HL-60/S4 (cell line): ENCODE measurements around the gene ABCB7.
"Not testable (repeated sequence)": the region's sequence is repeated elsewhere in the genome, so short reads cannot be mapped to it uniquely, and the experiment has no call there.

Source experiments
- in situ Hi-C: fragments of 300-500 bp; cut with MboI; formaldehyde crosslinking; loops from 2 replicates; pipeline ENCODE4 v1.14.3; 2022; ENCODE audit warnings: low sequenced_read_pairs

Gene ABCB7

GRCh38 chrX:75155827-75156525 is at the start of gene ABCB7:
TSS of gene ABCB7 (minus strand) at chrX:75156283. CDS start at chrX:75156272, 11 bp downstream.
- in situ Hi-C loops, result no loop called here

GRCh38 chrX:75188415-75189206 is 32.5 kb upstream of the ABCB7 start:
- in situ Hi-C loops, result not testable (repeated sequence)

- in situ Hi-C loops, result no loop called here
Observed at GRCh38 chrX:75181721-75182120, 25.6 kb upstream of the ABCB7 start.

- in situ Hi-C loops, result not testable (repeated sequence)
Observed at GRCh38 chrX:75179536-75180293, 23.6 kb upstream of the ABCB7 start.

GRCh38 chrX:75172257-75172890 is 16.3 kb upstream of the ABCB7 start:
- in situ Hi-C loops, result not testable (repeated sequence)

- in situ Hi-C loops, result no loop called here
Observed at GRCh38 chrX:75158054-75158453, 2.0 kb upstream of the ABCB7 start.

DNA sequence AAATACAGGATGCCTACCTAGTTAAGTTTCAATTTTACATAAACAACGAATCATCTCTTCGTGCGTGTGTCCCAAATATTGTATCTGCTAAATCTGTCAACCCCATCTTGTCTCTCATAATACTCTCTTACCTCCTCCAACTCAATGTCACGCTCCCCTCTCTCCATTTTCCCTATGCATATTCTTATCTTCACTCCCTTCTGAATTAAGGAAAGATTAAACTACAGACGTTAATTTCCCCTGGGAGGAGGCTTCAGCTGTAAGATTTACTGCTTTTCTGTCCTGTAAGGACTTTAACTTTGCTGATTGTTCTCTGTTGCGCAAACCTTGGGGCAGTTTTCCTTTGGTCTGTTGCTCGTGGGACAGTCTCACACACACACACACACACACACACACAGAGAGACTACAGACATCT is 455 bp upstream of the ABCB7 start:
- in situ Hi-C loops, result no loop called here

GRCh38 chrX:75155447-75155826 is 646 bp downstream of the ABCB7 start:
- in situ Hi-C loops, result no loop called here

- in situ Hi-C loops, result no loop called here
Observed at GRCh38 chrX:75154871-75155270, 1.2 kb downstream of the ABCB7 start.

GRCh38 chrX:75151827-75152592 is 4.1 kb downstream of the ABCB7 start:
- in situ Hi-C loops, result no loop called here

DNA sequence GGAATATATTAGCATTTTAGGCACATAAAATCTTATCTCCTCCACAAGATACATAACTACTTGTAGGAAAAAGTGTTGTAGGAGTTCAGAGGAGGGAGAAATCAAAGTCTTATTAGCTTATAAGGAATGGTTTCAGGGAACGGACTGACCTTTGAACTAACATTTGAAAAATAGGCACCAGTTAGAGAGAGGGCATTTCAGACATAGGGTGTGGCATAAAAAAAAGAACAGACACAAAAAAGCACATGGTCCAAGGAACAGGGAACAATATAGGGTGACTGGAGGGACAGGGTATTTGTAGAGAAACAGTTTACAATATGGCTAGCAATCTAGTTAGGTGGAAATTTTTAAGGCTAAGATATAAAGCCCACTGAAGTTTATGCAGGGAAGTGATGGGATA is 6.4 kb downstream of the ABCB7 start:
- in situ Hi-C loops, result no loop called here

DNA sequence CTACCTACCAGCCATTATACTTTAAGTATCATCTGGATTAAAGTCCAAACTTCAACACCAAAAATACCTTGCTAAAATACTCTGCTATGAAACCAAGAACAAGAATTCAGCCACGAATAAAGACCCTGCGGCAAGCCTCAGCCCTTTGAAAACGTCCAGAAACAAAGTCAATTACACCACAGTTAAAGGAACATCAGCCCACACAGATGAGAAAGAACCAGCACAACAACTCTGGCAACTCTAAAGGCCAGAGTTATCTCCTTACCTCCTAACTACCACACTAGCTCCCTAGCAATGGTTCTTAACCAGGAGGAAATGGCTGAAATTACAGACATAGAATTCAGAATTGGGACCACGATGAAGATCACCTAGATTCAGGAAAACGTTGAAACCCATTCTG is 23.4 kb downstream of the ABCB7 start:
- in situ Hi-C loops, result no loop called here

DNA sequence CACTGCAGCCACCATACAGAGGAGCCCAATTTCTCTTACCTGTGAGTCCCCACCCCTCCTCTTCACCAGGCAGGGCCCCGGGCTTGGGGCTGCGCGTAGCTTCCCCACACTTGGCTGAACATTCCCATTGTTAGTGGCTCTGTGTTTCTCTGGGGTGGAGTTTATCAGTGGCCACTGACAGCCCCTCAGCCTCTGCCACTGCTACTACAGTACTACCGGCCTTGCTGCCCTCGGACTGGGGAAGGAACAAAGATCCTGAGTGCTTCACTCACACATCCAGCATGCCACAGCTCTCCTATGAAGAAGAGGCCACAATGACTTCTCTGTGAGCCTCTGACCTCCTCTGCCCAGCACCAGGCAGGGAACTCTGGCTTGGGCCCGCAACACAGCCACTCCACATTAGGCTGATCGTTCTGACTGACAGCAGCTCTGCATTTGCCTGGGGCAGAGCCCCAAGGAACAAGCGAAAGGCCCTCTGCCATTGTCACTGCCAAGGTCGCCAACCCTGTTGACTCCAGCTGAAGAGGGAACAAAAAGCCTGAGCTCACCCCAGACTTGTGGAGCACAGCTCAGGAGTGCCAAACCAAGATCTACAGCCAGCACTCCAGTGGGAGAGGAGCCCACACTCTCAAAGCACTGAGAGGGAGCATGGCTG is 24.0 kb downstream of the ABCB7 start:
- in situ Hi-C loops, result no loop called here

DNA sequence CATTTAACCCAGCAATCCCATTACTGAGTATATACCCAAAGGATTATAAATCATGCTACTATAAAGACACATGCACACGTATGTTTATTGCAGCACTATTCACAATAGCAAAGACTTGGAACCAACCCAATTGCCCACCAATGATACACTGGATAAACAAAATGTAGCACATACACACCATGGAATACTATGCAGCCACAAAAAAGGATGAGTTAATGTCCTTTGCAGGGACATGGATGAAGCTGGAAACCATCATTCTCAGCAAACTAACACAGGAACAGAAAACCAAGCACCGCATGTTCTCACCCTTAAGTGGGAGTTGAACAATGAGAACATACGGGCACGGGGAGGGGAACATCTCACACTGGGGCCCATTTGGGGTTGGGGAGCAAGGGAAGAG is 27.0 kb downstream of the ABCB7 start:
- in situ Hi-C loops, result not testable (repeated sequence)

DNA sequence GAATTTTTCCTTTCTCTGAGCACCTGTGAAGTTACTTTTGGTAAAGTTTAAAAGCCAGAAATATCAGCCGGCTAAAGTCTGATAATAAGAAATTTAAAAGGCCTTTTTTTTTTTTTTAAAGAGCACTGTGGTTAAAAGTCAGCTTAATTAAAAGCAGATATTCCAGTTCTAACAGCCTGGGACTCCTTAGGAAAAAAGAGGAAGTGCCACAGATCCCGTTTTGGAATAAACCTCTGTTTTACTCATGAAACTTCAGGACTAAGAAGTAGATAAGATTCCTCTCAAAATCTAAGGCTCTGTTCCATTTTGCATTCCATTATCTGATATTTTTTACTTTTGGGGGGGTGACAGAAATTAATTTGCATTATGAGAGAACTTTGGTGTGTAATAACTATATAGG is 37.8 kb downstream of the ABCB7 start:
- in situ Hi-C loops, result no loop called here

GRCh38 chrX:75115707-75116413 is 40.2 kb downstream of the ABCB7 start:
- in situ Hi-C loops, result no loop called here

GRCh38 chrX:75114638-75115037 is 41.4 kb downstream of the ABCB7 start:
- in situ Hi-C loops, result no loop called here

DNA sequence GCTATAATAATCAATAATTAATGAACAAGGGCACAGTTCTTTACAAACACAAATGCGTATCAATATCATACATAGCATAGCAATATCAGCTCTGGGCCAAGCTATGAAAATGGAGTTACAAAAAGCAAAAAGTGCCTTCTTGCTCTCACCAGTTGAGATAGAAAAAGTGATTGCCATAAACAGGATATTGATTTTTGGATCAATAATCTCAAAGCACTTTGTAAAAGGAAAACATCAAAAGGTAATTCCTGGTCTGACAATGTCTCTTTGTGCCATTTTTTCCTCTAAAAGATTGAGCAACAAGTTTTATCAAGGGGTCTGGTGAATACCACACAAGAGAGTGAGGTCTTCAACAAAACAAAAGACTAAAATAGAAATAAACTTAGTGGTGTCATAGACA is 42.4 kb downstream of the ABCB7 start:
- in situ Hi-C loops, result no loop called here

DNA sequence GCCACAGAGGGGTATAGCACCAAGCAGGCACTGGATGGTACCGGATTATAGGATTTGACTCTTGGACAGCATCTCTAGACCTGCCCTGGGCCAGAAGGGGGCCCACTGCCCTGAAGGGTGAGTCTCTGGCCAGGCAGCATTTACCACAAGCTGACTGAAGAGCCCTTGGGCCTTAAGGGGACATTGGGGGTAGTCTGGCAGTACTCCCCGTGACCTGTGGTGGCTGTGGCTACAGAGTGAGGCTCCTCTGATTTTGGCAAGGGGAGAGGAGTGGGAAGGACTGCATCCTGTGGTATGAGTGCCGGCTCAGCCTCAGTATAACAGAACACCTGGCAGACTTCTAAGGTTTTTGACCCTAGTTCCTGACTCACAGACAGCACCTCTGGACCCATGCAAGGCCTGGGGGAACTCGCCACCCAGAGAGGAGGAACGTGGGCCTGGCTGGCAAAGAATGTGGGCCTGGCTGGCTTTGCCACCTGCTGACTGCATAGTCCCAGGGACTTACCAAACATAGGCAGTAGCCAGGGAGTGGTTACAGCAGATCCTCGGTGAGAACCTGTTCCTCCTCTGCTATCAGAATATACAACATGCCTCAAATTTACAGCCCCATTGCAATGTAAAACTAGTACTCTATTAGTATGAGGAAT is 48.1 kb downstream of the ABCB7 start:
- in situ Hi-C loops, result no loop called here
